NCI-H2107 treated with DMSO at 0.1 percent for 48 hours (cell line): Measurements from ENCODE around the gene CTSA.
"Not testable (repeated sequence)": the region's sequence is repeated elsewhere in the genome, so short reads cannot be mapped to it uniquely, and the experiment has no call there.

Experiments used
- DNase-seq: peaks from one replicate; lab custom pipeline; 2025; ENCODE audit not compliant: unreplicated experiment; lab: John Stamatoyannopoulos, UW

The CTSA gene

DNA sequence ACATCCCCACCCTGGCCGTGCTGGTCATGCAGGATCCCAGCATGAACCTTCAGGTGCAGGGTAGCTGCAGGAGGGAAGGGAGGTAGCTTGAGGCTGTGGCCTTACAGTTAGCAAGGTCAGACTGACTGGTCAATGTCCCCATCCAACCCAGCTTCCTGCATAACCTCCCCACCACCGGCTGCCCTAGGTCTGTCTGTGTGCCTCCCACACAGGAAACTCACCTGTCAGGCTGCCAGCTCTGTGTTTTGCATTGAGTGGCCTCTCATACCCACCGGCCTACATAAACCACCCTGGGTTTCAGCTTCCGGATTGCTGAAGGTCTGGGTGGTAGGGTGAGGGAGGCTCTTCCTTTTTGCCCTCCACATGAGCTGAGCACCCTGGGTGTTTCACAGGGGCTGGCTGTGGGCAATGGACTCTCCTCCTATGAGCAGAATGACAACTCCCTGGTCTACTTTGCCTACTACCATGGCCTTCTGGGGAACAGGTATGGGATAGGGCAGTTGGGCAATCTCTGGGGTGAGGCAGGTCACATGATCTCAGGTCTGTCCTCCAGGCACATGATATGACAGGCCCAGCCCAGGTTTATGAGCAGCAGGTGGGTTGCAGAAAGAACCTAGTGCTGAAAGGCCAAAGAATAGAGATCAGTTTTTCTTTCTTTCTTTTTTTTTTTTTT, 1.8 kb downstream of the CTSA start:
- DNase-seq: no peak

DNA sequence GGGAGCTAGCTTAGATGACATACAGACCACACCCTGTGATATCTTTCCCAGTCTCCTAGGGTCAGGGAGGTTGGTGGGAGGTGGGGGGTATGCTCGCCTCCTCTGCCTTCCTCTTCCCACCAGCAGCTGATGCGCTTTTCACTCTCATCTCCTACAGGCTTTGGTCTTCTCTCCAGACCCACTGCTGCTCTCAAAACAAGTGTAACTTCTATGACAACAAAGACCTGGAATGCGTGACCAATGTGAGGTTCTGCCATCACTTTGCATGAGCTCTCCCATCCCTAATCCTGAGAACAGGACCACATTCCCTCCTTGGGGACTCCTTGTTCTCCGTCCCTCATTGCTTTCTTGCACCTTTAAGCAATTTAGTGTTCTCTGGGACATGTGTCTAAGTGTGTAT, 2.7 kb downstream of the CTSA start:
- DNase-seq: no peak

- no peak for DNase-seq
Measured at GRCh38 chr20:45894797-45895196, 3.7 kb downstream of the CTSA start.

GRCh38 chr20:45896641-45897161, 5.6 kb downstream of the CTSA start:
- no peak for DNase-seq

DNA sequence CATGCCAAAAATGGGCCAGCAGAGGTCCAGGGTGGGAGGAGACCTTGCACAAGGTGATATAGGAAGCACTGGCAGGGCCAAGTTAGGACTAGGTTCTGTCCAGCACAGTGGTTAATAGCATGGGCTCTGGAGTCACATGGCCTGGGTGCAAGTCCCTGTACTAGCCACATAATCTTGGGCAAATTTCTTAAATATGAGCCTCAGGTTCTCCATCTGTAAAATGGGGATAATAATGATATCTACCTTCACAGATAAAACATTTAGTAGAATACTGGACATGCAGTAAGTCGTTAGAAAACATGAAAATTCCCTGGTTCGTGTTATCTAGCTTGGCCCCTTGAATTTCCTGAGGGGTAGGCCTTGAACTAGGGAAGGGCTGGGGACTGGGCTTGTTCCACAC, 6.2 kb downstream of the CTSA start:
- DNase-seq: no peak

DNA sequence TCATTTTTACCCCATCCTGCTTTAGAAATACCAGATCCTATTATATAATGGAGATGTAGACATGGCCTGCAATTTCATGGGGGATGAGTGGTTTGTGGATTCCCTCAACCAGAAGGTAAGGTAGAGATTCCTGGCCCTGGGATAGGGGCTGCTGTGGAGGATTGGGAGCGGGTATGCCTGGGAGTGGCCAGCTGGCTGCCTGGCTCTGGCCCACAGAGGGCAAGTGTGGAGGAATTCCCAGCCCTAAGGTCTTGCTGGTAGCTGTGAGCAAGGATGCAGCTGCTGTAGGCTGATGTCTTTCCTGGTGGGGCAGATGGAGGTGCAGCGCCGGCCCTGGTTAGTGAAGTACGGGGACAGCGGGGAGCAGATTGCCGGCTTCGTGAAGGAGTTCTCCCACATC, 6.6 kb downstream of the CTSA start:
- no peak for DNase-seq

- DNase-seq: no peak
Measured at GRCh38 chr20:45898285-45898684, 7.2 kb downstream of the CTSA start.

DNA sequence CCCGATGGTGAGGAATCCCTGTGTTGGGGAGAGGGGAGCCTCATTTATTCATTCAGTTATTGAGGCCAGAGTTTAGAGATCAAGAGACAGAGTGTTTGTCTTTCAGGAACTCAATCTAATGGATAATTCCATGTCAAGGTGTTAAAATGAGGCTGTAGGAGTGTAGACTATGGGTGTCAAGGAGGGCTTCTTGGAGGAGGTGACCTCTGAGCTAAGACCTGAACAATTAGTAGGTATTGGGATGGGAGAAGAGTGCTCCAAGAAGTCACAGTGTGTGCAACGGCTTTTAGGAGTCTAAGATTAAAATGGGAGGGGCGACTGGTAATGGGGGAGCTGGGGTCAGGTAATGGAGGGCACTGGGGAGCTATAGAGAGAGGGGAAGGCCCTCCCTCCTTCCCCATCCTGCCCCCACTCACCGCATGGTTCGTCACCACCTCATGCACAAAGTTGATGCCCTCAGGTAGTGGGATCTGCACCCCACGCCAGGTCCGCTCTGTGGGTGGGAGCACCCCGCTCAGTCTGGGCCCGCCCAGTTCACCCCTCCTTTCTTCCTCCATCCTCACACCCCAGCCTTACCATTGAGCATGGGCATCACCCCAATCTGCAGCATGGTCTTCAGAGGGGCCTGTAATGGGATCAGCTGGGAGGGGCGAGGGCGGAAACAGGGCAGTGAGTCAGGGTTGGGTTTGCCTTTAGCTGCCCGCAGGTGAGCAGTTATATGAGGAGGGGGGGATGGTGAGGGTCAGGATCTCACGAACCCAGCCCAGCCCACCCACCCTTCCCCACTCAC, 8.1 kb downstream of the CTSA start:
- no peak for DNase-seq

GRCh38 chr20:45901332-45901731, 10.2 kb downstream of the CTSA start:
- not testable (repeated sequence) for DNase-seq

DNA sequence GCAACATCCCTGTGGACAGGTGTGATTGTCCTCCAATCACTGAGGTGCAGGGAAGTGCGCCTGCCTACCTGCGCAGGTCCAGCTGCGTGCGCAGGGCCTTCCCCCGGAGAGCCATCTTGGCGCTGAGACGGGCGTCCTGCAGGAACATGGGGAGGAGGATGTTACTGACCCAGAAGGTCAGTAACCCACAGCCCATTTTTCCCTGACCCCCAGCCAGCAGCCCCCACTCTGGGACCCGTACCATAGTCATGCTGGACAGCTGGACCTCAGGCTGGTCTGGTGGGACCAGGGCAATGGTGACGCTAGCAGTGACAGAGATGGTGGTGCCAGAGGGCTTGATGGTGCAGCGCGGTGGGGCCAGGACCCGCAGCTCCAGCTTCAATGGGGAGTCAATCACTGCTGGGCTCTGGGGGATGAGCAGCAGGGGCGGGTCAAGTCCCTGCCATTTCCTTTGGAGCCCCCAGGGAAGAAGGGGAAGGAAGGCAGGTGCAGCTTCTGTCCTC, 11.1 kb downstream of the CTSA start:
- DNase-seq: no peak

- no peak for DNase-seq
Measured at GRCh38 chr20:45904583-45905504, 13.7 kb downstream of the CTSA start.

GRCh38 chr20:45905505-45906079, 14.5 kb downstream of the CTSA start:
- no peak for DNase-seq

- no peak for DNase-seq
Measured at GRCh38 chr20:45907219-45907948, 16.2 kb downstream of the CTSA start.

GRCh38 chr20:45908084-45908483, 16.9 kb downstream of the CTSA start:
- DNase-seq: no peak

DNA sequence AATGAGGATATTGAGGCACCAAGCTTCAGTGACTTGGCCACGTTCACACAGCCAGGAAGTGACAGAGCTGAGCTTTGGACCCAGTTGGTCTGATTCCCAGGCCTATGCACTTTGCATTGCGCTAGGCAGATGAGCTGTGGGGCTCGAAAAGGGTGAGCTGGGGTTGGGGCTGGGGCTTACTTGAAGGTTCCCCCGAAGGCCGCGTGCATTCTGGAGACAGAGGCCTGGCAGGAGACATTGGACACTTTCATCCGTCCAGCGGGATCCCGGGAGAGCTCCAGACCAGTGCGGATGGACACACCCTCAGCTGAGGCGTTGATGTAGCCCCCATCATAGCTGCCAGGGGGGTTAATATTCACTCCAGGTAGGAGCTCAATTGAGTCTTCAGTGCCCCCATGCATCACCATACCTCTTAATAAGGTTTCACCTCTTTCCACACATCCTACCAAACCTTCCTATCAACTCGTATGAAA, 18.2 kb downstream of the CTSA start:
- no peak for DNase-seq

DNA sequence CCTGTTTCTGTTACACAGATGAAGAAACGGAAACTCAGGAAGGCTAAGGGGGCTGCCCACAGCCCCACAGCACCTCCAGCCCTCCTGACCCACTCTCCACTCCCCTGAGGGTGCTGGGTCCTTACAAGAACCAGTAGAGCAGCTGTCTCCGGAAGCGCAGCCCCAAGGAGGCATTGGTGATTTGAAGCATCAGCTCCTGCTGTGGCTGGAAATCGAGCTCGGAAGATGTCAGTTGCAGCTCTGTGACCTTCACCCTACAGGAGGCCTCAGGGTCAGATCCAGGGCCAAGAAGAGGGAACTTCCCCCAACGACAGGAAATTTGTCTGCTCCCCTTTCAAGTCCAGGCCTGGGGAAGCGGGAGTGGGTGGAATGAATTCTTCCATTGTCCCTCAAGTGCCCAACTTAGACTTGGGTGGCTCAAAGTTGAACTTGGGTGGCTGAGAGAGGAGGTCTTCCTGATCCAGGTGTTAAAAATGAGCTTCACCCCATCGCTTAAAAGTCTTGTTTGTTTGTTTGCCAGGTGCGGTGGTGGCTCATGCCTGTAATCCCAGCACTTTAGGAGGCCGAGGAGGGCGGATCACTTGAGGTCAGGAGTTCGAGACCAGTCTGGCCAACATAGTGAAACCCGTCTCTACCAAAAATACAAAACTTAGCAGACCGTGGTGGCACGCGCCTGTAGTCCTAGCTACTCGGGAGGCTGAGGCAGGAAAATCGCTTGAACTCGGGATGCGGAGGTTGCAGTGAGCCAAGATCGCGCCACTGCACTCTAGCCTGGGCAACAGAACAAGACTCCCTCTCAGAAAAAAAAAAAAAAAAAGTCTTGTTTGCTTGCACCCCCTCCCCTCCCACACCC, 18.9 kb downstream of the CTSA start:
- no peak for DNase-seq

- DNase-seq: no peak
Measured at GRCh38 chr20:45910670-45911485, 19.7 kb downstream of the CTSA start.
